GM20431 (cell line): ENCODE results near the gene CCDC85C.

Experiments used
- in situ Hi-C: fragments of 300-500 bp; cut with MseI, MboI; formaldehyde crosslinking; loops from one replicate; pipeline ENCODE4 v1.15.0; 2020; ENCODE audit warnings: low sequenced_read_pairs; ENCODE audit not compliant: unreplicated experiment

CCDC85C gene

DNA sequence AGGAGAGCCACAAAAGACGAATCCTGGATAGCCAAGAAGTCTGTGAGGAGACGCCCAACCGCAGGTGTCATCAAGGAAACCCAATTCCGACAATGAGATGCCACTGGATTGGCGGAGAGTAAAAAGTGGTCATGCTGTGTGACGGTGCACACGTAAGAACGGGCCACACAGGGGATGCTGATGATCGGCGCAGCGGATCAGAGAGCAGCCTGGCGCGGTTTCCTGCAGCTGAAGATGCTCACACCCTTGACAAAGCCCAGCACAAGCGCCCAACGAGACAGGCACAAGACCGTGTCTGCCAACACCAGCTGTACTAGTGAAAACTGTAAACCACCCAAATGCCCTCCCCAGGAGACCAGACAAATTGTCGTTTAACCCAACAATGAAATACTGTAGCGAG, 55.8 kb downstream of the CCDC85C start:
- in situ Hi-C loops, result loop anchor here (25.0 kb wide), 1 partner anchor 339 kb away; no protein-coding TSS in a partner anchor

DNA sequence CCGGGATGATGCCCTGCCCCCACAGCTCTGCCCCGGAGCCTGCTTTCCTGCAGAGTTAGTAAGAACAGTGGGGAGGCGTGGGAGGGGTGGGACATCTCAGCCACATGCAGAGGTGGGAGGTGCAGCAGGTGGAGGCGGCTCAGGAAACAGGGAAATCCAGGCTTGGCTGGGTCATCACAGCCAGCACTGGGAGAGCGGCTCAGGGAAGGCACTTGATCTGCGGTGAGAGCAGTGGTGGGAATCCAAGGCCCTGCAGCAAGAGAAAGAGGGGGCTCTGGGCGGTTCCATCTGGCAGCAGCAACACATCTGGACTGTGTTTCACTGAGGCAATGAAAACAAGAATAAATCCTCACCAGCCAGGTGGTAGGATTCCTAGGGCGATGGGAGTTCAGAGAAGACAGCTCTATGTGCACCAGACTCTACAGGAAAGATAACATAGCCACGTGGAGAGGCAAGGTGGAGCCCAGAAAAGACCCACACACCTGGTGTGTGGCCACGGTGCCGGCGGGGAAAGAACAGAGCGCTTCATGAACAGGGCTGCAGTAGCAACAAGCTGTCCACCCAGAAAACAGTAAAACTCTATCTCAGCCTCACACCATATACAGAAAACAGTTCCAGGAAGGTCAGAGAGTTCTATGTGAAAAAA, 57.6 kb downstream of the CCDC85C start:
- in situ Hi-C loops, result loop anchor here (25.0 kb wide), 1 partner anchor 341 kb away; no protein-coding TSS in a partner anchor

DNA sequence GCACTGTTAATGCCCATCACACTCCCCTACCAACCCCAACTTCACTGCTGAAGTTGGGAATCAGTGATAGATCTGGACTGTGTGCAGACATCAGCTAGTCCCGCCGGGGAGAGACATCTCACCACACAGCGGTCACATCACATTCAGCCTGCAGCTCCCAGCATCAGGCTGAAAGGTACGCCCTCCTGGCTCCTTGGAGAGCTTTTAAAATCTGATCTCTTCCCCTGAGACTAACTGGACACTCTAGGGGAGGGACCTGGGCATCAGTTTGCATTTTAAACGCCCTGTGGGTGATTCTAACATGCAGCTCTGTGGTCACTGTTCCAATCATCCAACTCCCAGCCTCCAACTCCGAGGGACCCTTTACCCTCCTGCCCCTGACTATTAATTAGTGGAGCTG, 58.4 kb downstream of the CCDC85C start:
- in situ Hi-C loops, result loop anchor here (25.0 kb wide), 1 partner anchor 342 kb away; no protein-coding TSS in a partner anchor

DNA sequence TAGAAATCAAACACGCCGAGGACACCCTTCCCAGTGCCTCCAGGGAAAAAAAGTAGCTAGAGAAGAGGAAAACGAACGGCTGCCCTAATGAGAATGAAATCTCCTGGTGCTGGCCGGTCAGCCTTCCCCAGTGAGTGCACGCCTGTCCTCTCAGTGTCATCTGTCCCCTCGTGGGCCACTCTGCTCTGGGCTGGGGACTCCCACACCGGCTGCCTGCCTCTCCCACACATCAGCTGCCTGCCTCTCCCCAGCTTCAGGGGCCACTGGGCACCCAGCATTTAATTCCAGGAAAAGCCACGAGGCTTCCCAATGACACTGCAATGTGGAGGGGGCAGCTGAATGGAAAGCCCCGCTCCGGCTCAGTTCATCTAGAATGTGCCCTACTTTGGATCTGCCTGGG, 59.0 kb downstream of the CCDC85C start:
- in situ Hi-C loops, result loop anchor here (25.0 kb wide), 1 partner anchor 342 kb away; no protein-coding TSS in a partner anchor

DNA sequence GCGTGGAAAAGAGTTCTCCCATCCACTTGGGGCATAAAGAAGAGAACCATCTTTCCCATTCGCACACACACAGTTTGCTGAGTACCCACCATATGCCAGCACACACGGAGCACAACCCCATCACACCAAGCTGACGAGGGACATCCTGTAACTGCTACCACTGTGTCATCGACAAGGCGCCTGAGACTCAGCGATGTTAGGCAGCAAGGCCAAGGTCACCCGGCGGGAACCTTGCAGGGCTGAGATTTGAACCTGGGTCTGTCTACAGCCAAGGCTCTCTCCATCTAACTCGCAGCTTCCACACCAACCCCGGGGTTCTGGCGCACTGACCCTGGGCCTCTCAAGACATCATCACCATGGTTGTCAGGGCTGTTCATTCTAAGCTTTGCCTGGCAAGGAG, 60.0 kb downstream of the CCDC85C start:
- in situ Hi-C loops, result loop anchor here (25.0 kb wide), 1 partner anchor 343 kb away; no protein-coding TSS in a partner anchor

DNA sequence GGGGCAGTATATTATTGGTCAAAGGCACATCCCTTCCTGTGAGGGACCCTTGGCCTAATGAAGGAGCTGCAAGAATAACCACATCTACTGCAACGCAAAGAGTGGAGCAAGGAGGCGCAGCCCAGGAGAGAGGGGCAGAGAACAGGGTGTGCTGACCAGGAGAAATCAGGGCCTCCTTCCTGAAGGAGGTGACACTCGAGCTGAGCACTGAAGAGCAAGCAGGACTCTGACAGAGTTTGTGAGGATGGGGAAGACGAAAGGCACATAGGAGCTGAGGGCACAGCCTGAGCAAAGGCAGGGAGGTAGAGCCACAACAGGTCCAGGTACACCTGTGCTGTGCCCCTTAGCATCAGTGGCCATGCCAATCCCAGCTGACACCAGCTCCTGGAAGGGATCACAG, 60.6 kb downstream of the CCDC85C start:
- in situ Hi-C loops, result loop anchor here (25.0 kb wide), 1 partner anchor 344 kb away; no protein-coding TSS in a partner anchor

DNA sequence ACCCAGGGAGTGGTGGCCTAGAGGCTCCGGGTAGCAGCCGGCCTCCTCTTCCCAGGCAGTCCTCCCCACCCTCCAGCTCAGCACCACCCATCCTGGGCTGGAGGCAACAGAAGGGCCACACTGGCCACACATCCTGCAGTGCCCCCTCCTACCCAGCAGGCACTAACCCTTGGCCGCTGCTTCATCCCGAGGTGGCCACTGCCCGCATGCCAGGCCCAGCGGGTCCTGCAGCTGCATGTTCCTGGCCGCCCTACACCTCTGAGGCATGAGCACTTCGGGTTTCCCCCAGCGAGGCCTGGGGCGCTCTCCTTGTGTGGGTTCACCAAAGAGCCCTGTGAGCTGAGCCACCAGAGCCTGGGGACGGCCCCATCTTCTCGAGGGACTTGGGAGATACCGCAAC, 61.4 kb downstream of the CCDC85C start:
- in situ Hi-C loops, result loop anchor here (25.0 kb wide), 1 partner anchor 345 kb away; no protein-coding TSS in a partner anchor

DNA sequence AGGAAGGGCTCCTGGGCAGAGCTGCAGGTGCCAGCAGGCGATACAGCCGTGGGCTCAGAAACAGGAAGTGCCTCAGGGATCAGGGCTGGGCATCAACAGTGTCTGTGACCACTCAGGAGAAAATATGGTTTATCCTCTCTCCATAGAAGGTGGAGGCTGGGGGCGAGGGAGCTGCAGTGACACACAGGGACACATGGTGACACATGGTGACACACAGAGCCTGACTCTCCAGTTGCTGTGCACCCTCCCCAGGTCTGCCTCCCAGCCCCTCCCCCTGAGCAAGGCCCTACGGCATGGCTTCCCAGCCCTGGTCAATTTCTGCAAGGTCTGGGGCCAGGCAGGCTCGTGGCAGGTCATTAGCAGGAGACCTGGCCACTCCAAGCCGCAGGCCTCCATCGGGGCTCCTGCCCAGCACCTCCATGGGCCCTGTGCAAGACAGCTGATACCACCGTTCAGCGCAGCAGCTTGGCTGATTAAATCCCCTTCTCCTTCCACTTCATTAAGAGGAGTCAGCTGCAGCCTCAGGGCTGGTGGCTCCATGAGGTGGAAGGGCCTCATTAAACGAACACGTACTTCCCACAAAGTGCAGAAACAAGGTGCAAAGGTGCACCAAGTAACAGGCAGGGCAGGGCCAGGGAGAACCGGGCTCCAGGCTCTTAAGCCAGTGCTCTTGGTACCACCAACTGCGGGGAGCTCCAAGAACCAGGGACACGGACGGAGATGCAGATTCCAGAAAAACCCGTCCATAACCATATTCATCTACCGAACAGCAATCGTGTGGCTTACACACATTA, 62.1 kb downstream of the CCDC85C start:
- in situ Hi-C loops, result loop anchor here (25.0 kb wide), 1 partner anchor 345 kb away; no protein-coding TSS in a partner anchor

DNA sequence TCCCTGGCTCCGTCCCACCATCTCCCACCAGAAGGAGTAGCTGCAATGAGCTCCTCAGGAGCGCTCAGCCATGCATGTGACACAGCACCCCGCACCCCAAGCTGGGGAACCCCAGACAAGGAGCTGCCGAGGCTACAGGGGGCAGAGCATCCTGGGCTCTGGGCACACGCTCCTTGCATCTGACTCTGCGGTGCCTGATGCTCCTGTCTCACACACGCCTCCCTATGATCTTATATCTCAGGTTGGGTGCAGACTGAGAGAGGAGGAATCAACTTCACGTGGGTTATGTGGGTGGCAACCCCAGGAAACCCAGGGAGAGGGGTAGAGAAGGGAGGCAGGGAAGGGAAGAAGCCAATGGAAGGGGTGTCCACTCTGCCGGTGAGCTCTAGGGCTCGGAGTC, 62.8 kb downstream of the CCDC85C start:
- in situ Hi-C loops, result loop anchor here (25.0 kb wide), 1 partner anchor 346 kb away; no protein-coding TSS in a partner anchor

DNA sequence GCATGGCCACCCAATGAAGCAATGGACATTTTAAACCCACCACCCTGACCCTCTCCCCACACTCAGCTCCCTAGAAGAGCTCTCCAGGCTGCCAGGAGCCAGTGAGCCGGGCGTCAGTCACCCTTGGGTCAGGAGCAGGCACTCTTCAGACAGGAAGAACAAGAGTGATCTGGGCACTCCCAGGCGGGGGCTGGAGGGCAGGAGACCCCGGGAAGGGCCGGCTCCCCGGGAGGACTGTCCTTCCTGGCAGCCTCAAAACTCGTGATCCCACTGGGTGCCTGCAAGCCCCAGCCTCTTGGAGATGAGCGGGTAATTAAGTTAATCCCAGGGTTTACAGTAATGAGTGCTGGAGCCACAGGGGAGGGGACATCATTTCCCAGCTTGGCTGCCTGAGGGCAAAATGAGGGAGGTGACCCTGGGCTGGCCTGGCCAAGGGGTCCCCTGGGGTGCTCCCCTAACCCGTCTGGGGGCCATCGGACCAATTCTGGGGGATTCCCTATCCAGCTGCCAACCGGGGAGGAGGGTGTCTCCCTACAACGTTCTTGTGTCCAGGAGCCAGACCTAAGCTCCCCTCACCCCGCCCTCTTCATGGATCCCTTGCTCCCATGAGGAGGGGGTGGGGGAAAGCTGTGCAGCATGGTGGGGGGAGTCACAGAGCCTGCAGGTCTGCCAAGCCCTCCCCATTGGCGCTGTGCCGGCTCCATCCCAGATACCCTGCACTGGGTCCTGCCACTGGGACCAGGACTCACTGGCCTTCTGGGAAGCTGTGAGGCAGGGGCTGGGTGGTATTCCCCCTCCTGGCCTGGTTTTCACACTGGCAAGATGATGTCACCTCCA, 63.6 kb downstream of the CCDC85C start:
- in situ Hi-C loops, result loop anchor here (25.0 kb wide), 1 partner anchor 347 kb away; no protein-coding TSS in a partner anchor

DNA sequence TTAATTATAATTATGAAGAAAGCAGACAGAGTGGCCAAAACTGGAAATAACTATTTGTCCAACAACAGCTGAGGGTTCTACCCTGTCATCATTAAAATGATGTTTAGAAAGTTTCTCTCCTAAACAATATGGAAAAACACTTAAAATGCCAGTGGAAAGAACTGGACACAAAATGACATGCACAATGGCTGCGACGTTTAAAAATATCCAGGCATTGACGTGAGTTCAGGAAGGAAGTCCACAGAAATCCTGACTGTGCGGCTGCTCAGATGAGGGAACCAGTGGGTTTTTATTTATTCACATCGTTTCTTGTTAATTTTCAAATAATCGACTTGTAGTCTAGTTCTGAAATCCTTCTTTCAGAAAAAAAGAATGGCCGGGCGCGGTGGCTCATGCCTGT, 64.5 kb downstream of the CCDC85C start:
- in situ Hi-C loops, result loop anchor here (10.0 to 25.0 kb wide), 2 partner anchors 85 to 348 kb away; no protein-coding TSS in a partner anchor

DNA sequence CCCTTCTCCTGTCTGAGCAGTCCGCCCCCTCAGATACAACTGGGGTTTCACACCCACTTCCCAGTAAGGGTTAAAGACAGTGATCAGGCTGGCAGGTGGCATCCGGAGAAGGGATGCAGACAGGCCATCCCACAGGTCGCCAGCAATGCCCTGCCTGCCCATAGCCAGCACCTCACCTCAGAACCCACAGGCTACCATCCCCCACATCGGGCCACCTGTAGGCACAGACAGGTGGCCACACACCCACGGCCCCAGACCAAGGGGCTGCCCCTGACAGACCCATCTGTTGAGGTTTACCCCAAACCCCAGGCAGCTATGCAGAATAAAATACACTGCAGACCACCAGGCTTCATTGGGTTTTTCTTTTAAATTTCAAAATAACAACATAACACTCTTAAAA, 65.3 kb downstream of the CCDC85C start:
- in situ Hi-C loops, result loop anchor here (10.0 to 25.0 kb wide), 2 partner anchors 86 to 349 kb away; no protein-coding TSS in a partner anchor

DNA sequence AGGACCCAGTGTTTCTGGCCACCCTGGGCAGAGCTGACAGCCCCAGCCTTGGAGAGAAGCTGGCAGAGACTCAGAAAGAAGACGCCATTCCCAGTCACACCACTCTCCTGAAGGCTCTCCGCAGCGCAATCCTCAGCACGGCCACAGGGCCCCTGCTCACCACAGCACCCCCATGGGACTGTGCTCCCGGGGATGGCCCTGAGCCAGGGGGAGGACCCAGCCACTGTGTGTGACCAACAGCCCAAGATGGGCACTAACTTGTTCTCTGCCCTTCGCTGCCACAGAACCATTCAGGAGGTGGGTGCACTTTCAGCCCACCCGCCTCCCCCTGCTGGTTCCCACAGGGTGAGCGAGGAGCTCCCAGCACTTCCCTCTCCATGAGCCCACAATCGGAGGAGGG, 65.7 kb downstream of the CCDC85C start:
- in situ Hi-C loops, result loop anchor here (10.0 to 25.0 kb wide), 2 partner anchors 87 to 349 kb away; no protein-coding TSS in a partner anchor

DNA sequence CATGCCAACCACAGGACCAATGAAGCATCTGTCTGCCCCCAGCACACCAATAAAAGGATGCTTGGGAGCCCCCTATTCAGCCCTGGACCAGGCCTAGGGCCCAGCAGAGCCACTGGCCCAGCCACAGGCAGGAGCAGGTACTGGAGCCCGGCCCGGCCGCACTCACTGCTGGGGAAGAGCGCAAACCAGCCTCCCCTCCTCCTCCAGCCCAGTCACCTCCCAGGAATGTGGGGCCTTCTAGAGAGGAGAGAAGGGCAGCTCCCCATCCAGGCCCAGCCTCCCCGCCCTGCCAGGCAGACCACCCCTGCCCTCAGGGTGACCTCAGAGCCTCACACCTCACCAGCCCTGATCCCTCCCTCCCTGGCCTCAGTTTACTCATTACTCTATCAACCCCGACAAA, 66.6 kb downstream of the CCDC85C start:
- in situ Hi-C loops, result loop anchor here (10.0 to 25.0 kb wide), 2 partner anchors 87 to 350 kb away; no protein-coding TSS in a partner anchor

DNA sequence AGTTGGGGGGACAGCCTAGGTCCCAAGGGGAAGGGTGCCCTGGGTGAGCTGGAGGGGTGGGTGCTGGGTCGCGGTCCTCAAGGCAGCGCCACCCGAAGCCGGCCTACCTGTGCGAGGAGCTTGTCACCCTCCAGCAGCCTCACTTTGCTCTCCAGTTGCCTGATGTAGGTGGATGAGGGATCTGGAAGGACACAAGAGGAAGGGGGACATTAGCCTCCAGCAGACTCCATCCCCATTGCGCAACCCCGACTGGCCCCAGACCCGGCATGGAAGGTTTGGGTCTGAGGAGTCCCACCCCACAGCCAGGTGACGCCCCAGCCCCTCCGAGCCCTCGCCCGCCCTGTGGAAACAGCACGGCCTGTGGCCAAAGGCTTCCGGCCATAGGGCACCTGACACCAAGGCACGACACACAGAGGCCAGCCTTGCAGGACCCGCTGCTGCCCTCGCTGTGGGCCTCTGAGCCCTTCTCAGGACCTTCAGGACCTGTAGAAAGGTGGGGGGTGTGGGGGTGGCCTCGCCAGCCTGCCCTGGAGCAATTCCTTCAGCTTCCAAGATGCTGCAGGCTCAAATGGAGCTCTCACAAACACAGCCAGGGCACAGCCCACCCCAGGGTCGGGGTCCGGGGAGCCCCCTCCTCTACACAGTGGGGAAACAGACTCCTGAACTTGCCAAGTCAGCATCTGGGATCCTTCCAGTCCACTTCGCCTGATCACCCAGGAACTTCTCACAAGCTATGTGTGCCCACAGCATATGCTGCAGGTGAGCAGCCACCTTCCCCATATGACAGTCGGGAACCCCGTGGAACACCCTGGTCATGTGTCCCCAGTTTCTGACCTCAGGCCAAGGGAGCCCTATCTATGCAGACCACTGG, 67.9 kb downstream of the CCDC85C start:
- in situ Hi-C loops, result loop anchor here (10.0 to 25.0 kb wide), 2 partner anchors 89 to 351 kb away; no protein-coding TSS in a partner anchor

DNA sequence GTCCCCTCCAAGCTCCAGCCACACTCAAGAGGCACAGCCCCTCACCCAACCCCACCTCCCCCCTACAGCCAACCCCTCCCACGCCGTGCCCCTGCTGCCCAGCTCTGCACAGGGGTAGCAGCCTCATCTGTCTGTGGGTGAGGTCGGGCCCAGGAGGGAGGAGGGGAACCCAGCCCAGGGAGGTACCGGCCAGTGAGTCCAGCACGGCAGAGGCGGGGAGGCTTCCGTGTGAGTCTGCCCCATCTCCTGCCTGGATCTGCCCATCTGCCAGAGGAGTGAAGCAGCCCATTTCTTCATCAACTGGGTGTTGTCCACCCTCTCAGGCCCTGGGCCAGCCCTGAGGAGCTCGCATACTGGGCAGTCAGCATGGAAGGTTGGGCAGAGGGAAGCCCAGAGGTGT, 68.6 kb downstream of the CCDC85C start:
- in situ Hi-C loops, result loop anchor here (10.0 to 25.0 kb wide), 2 partner anchors 89 to 352 kb away; no protein-coding TSS in a partner anchor

DNA sequence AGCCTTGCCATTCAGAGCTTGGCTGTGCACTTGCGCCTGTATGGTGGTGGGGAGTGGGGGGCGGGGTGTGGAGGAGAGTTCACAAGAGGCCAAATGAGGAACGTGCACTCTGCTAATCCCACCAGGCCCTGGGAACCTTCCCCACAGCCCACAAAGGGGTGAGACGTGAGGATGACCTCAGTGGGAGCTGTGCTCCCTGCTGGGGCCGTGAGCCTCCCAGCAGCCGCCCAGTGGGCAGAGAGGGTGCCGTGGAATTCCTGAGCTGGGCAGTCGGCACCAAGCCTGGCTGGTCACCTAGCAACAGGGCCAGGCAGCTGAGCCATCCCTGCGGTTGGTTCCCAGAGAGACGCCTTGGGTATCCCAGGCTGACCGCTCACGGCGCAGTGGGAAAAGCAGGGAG, 69.1 kb downstream of the CCDC85C start:
- in situ Hi-C loops, result loop anchor here (10.0 to 25.0 kb wide), 2 partner anchors 90 to 352 kb away; no protein-coding TSS in a partner anchor

DNA sequence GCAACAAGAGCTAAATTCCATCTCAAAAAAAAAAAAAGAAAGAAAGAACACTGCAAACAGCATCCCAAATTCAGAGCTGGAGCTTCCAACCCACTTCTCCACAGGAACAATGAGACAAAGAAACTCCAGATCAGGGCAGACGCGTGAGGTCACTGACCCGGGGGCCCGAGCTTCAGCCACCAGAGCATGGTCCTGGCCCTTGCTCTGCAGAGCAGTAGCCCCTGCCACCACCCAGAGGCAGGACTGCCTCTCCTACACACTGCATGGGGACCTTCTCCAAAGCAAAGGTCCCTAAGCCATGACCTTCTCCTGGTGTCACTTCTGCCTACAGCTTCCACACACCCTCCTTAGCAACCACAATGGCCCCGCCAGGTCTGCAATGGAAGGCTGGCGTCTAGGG, 69.7 kb downstream of the CCDC85C start:
- in situ Hi-C loops, result loop anchor here (10.0 to 25.0 kb wide), 2 partner anchors 90 to 353 kb away; no protein-coding TSS in a partner anchor
